HepG2 (cell line): ENCODE measurements around the gene PTPRH. TPM values are rescaled to one million over a fixed set of nuclear protein-coding genes. Genes with fewer than 3 reads are reported as not detected.

Experiments
- ATAC-seq: fragments of 200-7000 bp; cut with Tn5 transposase; 3 replicates; pipeline ENCODE4 v1.9.1; 2020; ENCODE audit warnings: mild to moderate bottlenecking, moderate library complexity
- BruUV-seq: library from RNA; stranded (reverse); fragments of 400-500 nt; replicated peaks from 2 replicates; lab custom pipeline; 2021; lab: Mats Ljungman, UMichigan
- CTCF ChIA-PET: fragments of 300-600 bp; formaldehyde crosslinking; extraction: SDS; loops from one replicate; lab custom pipeline; 2021; ENCODE audit warnings: low total read pairs, inconsistent platforms, low intra/inter-chr PET ratio; lab: Yijun Ruan, JAX
- POLR2A ChIA-PET: fragments of 350-600 bp; sonication (Branson Sonifier 250); formaldehyde crosslinking; loops from one replicate; lab custom pipeline; 2020; ENCODE audit warnings: antibody characterized with exemption, inconsistent platforms; lab: Yijun Ruan, JAX
- DNase-seq: peaks from one replicate; pipeline ENCODE4 v3.0.0-alpha.2; 2015; ENCODE audit warnings: low spot score
- FAIRE-seq: peaks from 3 replicates; lab custom pipeline; 2011; peaks lifted over from hg19 to GRCh38; lab: Jason Lieb, UNC
- H2AFZ ChIP-seq: one replicate; pipeline ENCODE4 v1.6.1; 2011; ENCODE audit warnings: low read length, inconsistent platforms
- H3K27ac ChIP-seq: fragments of 300-600 bp; 3 replicates; pipeline ENCODE4 v1.8.0; 2011; ENCODE audit warnings: mixed run types, mild to moderate bottlenecking, mixed read lengths, low read length, inconsistent platforms; ENCODE audit not compliant: insufficient read depth; ENCODE audit errors: extremely low read length
- H3K27me3 ChIP-seq, 2 experiments: fragments of 200-600 bp in 1 of 2; 2 replicates in 1 of 2; 3 replicates in 1 of 2; pipeline versions ENCODE4 v1.6.0 to v1.8.0; 2011; ENCODE audit warnings: low read length in 2 of 2, mild to moderate bottlenecking in 2 of 2, moderate library complexity in 2 of 2, inconsistent platforms in 1 of 2; ENCODE audit not compliant: insufficient read depth in 2 of 2, control insufficient read depth in 1 of 2
- H3K36me3 ChIP-seq, 2 experiments: fragments of 200-600 bp in 1 of 2; replicated peaks in 1 of 2; 2 replicates in 1 of 2; 3 replicates in 1 of 2; pipeline versions ENCODE4 v1.5.1 to v1.8.0; 2011; ENCODE audit warnings: low read length in 2 of 2, inconsistent platforms in 1 of 2; ENCODE audit not compliant: insufficient read depth in 2 of 2, control insufficient read depth in 1 of 2
- H3K4me1 ChIP-seq: 2 replicates; pipeline ENCODE4 v1.5.1; 2012; ENCODE audit warnings: low read length, inconsistent platforms; ENCODE audit not compliant: insufficient read depth
- H3K4me2 ChIP-seq: 2 replicates; pipeline ENCODE4 v1.6.0; 2011; ENCODE audit warnings: low read depth, low read length, inconsistent platforms
- H3K4me3 ChIP-seq, 3 experiments: fragments of 200-600 bp in 1 of 3; sonication (generic), shearing (Covaris generic) in 1 of 3; replicated peaks in 1 of 3; 2 replicates each; pipeline ENCODE4 v1.5.1; 2011 to 2016; ENCODE audit warnings: low read length in 3 of 3, inconsistent platforms in 2 of 3, low read depth in 2 of 3, mild to moderate bottlenecking in 2 of 3, control low read depth in 1 of 3, mixed read lengths in 1 of 3; ENCODE audit not compliant: insufficient read depth in 1 of 3
- H3K79me2 ChIP-seq: one replicate; pipeline ENCODE4 v1.6.1; 2011; ENCODE audit warnings: low read length, inconsistent platforms; ENCODE audit not compliant: insufficient read depth
- H3K9ac ChIP-seq: 2 replicates; pipeline ENCODE4 v1.6.0; 2011; ENCODE audit warnings: mild to moderate bottlenecking, low read depth, low read length, inconsistent platforms; ENCODE audit not compliant: insufficient read depth
- H3K9me3 ChIP-seq: 2 replicates; pipeline ENCODE4 v1.5.1; 2012; ENCODE audit warnings: mild to moderate bottlenecking, low read length
- H4K20me1 ChIP-seq: 2 replicates; pipeline ENCODE4 v1.6.0; 2011; ENCODE audit warnings: inconsistent platforms, mild to moderate bottlenecking, low read length, moderate library complexity; ENCODE audit not compliant: insufficient read depth
- CAMTA2 ChIP-seq: sonication (generic); formaldehyde crosslinking; IDR thresholded peaks from 2 replicates; pipeline ENCODE4 v1.4.0; 2020; ENCODE audit warnings: mild to moderate bottlenecking, missing genetic modification reagents, borderline replicate concordance
- CREM ChIP-seq, 2 experiments: sonication (generic) in 1 of 2; formaldehyde crosslinking in 1 of 2; IDR thresholded peaks; 2 replicates each; pipeline versions ENCODE4 v1.4.0 to v1.6.1; 2016 to 2020; ENCODE audit warnings: antibody characterized with exemption in 1 of 2, mild to moderate bottlenecking in 1 of 2, missing genetic modification reagents in 1 of 2
- EP300 ChIP-seq, 3 experiments: sonication (generic) in 1 of 3; formaldehyde crosslinking in 1 of 3; IDR thresholded peaks; 2 replicates each; pipeline versions ENCODE4 v1.5.1 to v1.6.1; 2011 to 2020; ENCODE audit warnings: low read depth in 2 of 3, low read length in 2 of 3, borderline replicate concordance in 1 of 3, improper control_type of control experiment in 1 of 3, mild to moderate bottlenecking in 1 of 3, missing genetic modification reagents in 1 of 3, moderate library complexity in 1 of 3
- ETV5 ChIP-seq: IDR thresholded peaks from 2 replicates; pipeline ENCODE4 v1.6.1; 2018; ENCODE audit warnings: missing biosample characterization, missing genetic modification reagents, inconsistent platforms, borderline replicate concordance
- GABPA ChIP-seq, 2 experiments: IDR thresholded peaks; 2 replicates each; pipeline ENCODE4 v1.6.1; 2011 to 2016; ENCODE audit warnings: low read depth in 2 of 2, low read length in 1 of 2, missing biosample characterization in 1 of 2, missing genetic modification characterization in 1 of 2
- GTF2F1 ChIP-seq: fragments of 150-350 bp; IDR thresholded peaks from 2 replicates; pipeline ENCODE4 v1.6.1; 2014; ENCODE audit warnings: low read length
- PCBP1 ChIP-seq: fragments of 200-400 bp; formaldehyde crosslinking; IDR thresholded peaks from 2 replicates; pipeline ENCODE4 v1.6.1; 2017; ENCODE audit warnings: mild to moderate bottlenecking, low read depth, low read length, borderline replicate concordance
- SSRP1 ChIP-seq: IDR thresholded peaks from 2 replicates; pipeline ENCODE4 v1.6.1; 2016; ENCODE audit warnings: control low read depth
- SUZ12 ChIP-seq: fragments of 150-350 bp; IDR thresholded peaks from 2 replicates; pipeline ENCODE4 v1.6.1; 2014; ENCODE audit warnings: low read depth, low read length
- THAP11 ChIP-seq: IDR thresholded peaks from 2 replicates; pipeline ENCODE4 v1.6.1; 2016; ENCODE audit warnings: missing biosample characterization, missing genetic modification reagents
- YEATS2 ChIP-seq: sonication (generic); formaldehyde crosslinking; IDR thresholded peaks from 2 replicates; pipeline ENCODE4 v1.4.0; 2020; ENCODE audit warnings: missing genetic modification reagents, borderline replicate concordance
- ZFY ChIP-seq: sonication (generic); formaldehyde crosslinking; IDR thresholded peaks from 2 replicates; pipeline ENCODE4 v1.4.0; 2020; ENCODE audit warnings: missing genetic modification reagents
- ZNF83 ChIP-seq: sonication (generic); formaldehyde crosslinking; IDR thresholded peaks from 2 replicates; pipeline ENCODE4 v1.4.0; 2020; ENCODE audit warnings: missing genetic modification reagents, mild to moderate bottlenecking, borderline replicate concordance
- ZUFSP ChIP-seq: sonication (generic); formaldehyde crosslinking; IDR thresholded peaks from 2 replicates; pipeline ENCODE4 v1.9.0; 2021; ENCODE audit warnings: missing genetic modification reagents, mild to moderate bottlenecking, borderline replicate concordance
- WGBS: methylation state at CpG from one replicate; pipeline ENCODE4 v1.1.6; 2017; ENCODE audit warnings: low lambda C conversion rate; 5-methylcytosine and 5-hydroxymethylcytosine counted together
- in situ Hi-C: cut with HindIII; loops from 2 replicates; pipeline ENCODE4 v1.10.0; 2017; ENCODE audit warnings: low pct_unique_long_range_greater_than_20kb; ENCODE audit not compliant: extremely low pct_ligation_motif_present
- intact Hi-C: fragments of 100-400 bp; cut with micrococcal nuclease; formaldehyde crosslinking; loops from one replicate; pipeline ENCODE4 v1.10.0; 2022; ENCODE audit not compliant: unreplicated experiment
- polyA plus RNA-seq, 8 experiments: library from polyadenylated mRNA; depleted of rRNA in 3 of 8; stranded (reverse) in 7 of 8; unstranded in 1 of 8; fragments of >200 nt; fragmentation: Illumina TruSeq in 4 of 8; extraction: Trizol in 4 of 8; gene quantifications; 2 replicates each; pipeline versions ENCODE4 v1.2.1 to v1.2.3, GENCODE V29; 2011 to 2016; ENCODE audit warnings: low read depth in 4 of 8, missing spikeins in 1 of 8, mixed read lengths in 1 of 8; ENCODE audit not compliant: insufficient read depth in 1 of 8
- total RNA-seq, 5 experiments: library from RNA; depleted of rRNA; stranded (reverse); fragments of >200 nt; fragmentation: Illumina TruSeq; extraction: Trizol; gene quantifications; 2 replicates each; pipeline ENCODE4 v1.2.3, GENCODE V29; 2016; ENCODE audit warnings: low read depth in 1 of 5

PTPRH gene
- total and polyA plus RNA-seq, 2 of the 13 experiments (the other 11 are each of a cell fraction or from before 2014, with no cell fraction given) = 14.7 to 125 TPM

GRCh38 chr19:55178781-55179599 is 30.3 kb downstream of the PTPRH start (continued):
- TF ChIP-seq ETV5 (CRISPR knock-in tag) (peak; percentile 43; the same call in 1 of the 2 replicates), SUZ12 (peak; percentile 91), CREM (IDR thresholded peaks at IDR 0.05) (peak; percentile 58; the same call in 1 of the 2 replicates), CREM (CRISPR knock-in tag; IDR thresholded peaks at IDR 0.05) (no peak), ZUFSP (CRISPR knock-in tag) (no peak), SSRP1 (CRISPR knock-in tag) (no peak), PCBP1 (no peak), ZFY (0 out of 2 replicates have a peak, but pooled peaks have one; percentile 33), CAMTA2 (no peak), EP300 (IDR thresholded peaks at IDR 0.05; ENCODE audit: low read depth in 2 of 2, low read length in 2 of 2) (no peak), EP300 (CRISPR knock-in tag; IDR thresholded peaks at IDR 0.05; ENCODE audit: borderline replicate concordance) (no peak)

GRCh38 chr19:55176076-55176475 is 33.2 kb downstream of the PTPRH start:
- Histone ChIP-seq H3K27me3 (peaks cover 3 to 48% of the 10 kb centered on the region in 2 experiments), H3K36me3 (peaks cover 0 to 1% of the 10 kb centered on the region in 2 experiments; a peak in 1 of 5 replicates), H2AFZ (no peak overlapping the region), H3K4me3 (no peak overlapping the region), H3K4me2 (no peak overlapping the region), H3K79me2 (no peaks in the 10 kb centered on the region), H3K4me1 (peaks cover 31% of the 10 kb centered on the region), H3K9me3 (no peaks in the 10 kb centered on the region), H3K27ac (no peak overlapping the region), H3K9ac (no peak overlapping the region), H4K20me1 (peaks cover 13% of the 10 kb centered on the region; the same call in 1 of the 2 replicates)
- POLR2A ChIA-PET = interaction anchor here (1.1 kb wide), 1 partner anchor 31 kb away, joined by 3 read pairs; no protein-coding TSS in a partner anchor
- 17% methylated on average over 1 of the region's 2 CpGs for WGBS
- CTCF ChIA-PET = no interaction called here
- TF ChIP-seq YEATS2 (0 out of 2 replicates have a peak, but pooled peaks have one; percentile 19), GTF2F1 (no peak), ZNF83 (no peak), GABPA (IDR thresholded peaks at IDR 0.05; ENCODE audit: low read depth, low read length) (no peak), GABPA (CRISPR knock-in tag; IDR thresholded peaks at IDR 0.05; ENCODE audit: low read depth) (peak; percentile 48; the same call in 1 of the 2 replicates), THAP11 (peak; percentile 44; the same call in 1 of the 2 replicates)
- intact Hi-C loops (no loop called here), in situ Hi-C loops (no loop called here)
- FAIRE-seq = no peak
- no peak for ATAC-seq
- no peak for DNase-seq
- no TSS peak for BruUV-seq
